ENCODE results near the gene PRODH.
A peak's percentile ranks its signal among the peaks of the same experiment; 100 is the strongest.
"Not testable (repeated sequence)": the region's sequence is repeated elsewhere in the genome, so short reads cannot be mapped to it uniquely, and the experiment has no call there.

PRODH gene

GRCh38 chr22:18972029-18972428 is 35.9 kb upstream of the PRODH start:
- CTCF ChIA-PET, DNase-seq, H3K4me1 Mint-ChIP-seq, H3K9me3 Mint-ChIP-seq, H3K27ac Mint-ChIP-seq, H3K36me3 Mint-ChIP-seq: not testable (repeated sequence)
- Mint-ChIP-seq H3K27me3 (peaks cover 48% of the 10 kb centered on the region), H3K4me3 (peak overlapping the region; percentile 25)

DNA sequence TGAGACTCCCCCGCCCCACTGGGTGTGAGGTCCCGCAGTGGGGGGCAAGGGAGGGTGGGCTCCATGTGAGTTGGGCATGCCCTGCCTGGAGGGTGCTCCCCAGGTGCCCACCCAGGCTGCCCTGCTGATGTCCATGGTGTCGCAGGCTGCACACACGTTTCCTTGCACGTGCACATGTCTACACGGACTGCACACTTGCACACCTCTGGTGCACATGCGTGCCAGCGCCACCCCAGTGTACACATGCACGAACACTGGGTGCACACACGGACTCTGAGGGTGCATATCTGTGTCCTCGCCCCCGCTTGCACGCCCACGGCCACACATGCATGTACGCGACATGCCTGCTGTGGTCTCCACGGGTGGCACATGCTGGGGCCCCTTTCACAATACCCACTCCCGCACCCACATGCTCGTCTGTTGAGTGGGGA is 35.2 kb upstream of the PRODH start:
- no peaks in the 10 kb centered on the region for H3K36me3 Mint-ChIP-seq
- peak overlapping the region; percentile 43 for H3K4me3 Mint-ChIP-seq
- CTCF ChIA-PET = no interaction called here
- DNase-seq = no peak
- no peaks in the 10 kb centered on the region for H3K9me3 Mint-ChIP-seq
- H3K27ac Mint-ChIP-seq = no peak overlapping the region
- H3K4me1 Mint-ChIP-seq = peaks cover 4% of the 10 kb centered on the region
- H3K27me3 Mint-ChIP-seq = peaks cover 48% of the 10 kb centered on the region

- Mint-ChIP-seq H3K4me1 (peaks cover 4% of the 10 kb centered on the region), H3K27me3 (peaks cover 47% of the 10 kb centered on the region), H3K27ac (no peak overlapping the region), H3K9me3 (no peaks in the 10 kb centered on the region), H3K36me3 (no peaks in the 10 kb centered on the region), H3K4me3 (peak overlapping the region; percentile 43)
- CTCF ChIA-PET = no interaction called here
- DNase-seq = peak; percentile 44
Observed at GRCh38 chr22:18970948-18971315, 34.8 kb upstream of the PRODH start.

DNA sequence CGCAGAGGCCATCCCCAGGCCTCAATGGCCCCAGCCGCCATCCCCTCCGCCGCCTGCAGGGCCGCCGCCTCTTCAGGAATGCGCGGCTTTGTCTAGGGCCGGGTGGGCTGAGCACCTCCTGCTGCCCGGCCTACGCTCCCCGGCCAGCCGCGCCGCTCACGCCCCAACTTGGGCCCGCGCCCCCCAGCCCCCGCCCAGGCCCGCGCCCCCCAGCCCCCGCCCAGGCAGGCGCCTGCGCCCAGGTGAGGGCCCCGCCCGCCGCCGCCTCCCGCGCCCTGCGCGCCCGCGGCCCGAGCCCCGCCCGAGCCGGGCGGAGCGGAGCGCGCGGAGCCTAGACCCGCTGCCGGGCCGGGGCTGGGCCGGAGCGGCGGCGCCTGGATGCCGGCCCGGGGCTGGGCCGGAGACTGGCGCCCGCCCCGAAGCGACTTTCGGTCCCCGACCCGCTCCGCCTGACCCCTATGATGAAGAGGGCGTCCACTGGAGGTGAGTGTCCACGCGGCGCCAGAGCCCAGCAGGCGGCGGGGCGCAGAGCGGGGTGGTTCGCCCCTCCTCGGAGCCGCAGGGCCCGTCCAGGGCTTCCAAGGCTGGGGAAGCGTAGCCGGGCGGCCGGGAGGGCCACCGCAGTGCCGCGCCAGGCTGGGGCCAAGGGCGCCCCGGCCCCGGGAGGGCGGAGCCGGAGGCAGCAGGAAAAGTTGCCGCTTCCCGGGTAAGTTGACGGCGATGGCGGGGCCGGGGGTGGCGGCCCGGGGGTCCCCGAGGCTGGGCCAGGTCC is 34.3 kb upstream of the PRODH start:
- no peaks in the 10 kb centered on the region for H3K9me3 Mint-ChIP-seq
- H3K36me3 Mint-ChIP-seq = no peaks in the 10 kb centered on the region
- CTCF ChIA-PET = no interaction called here
- H3K4me1 Mint-ChIP-seq = peaks cover 4% of the 10 kb centered on the region
- peak; percentile 29 for DNase-seq
- H3K4me3 Mint-ChIP-seq = peak overlapping the region; percentile 26
- no peak overlapping the region for H3K27ac Mint-ChIP-seq
- H3K27me3 Mint-ChIP-seq = peaks cover 47% of the 10 kb centered on the region

- CTCF ChIA-PET, H3K36me3 Mint-ChIP-seq, H3K9me3 Mint-ChIP-seq, H3K27ac Mint-ChIP-seq, H3K4me1 Mint-ChIP-seq, DNase-seq: not testable (repeated sequence)
- Mint-ChIP-seq H3K27me3 (peaks cover 47% of the 10 kb centered on the region), H3K4me3 (peak overlapping the region; percentile 57)
Observed at GRCh38 chr22:18969158-18969942, 33.3 kb upstream of the PRODH start.

GRCh38 chr22:18968011-18968749 is 32.1 kb upstream of the PRODH start:
- CTCF ChIA-PET = no interaction called here
- Mint-ChIP-seq H3K4me3 (no peak overlapping the region), H3K4me1 (peaks cover 4% of the 10 kb centered on the region), H3K27me3 (peaks cover 47% of the 10 kb centered on the region), H3K27ac (no peak overlapping the region), H3K9me3 (no peaks in the 10 kb centered on the region), H3K36me3 (no peaks in the 10 kb centered on the region)
- peak; percentile 56 for DNase-seq

GRCh38 chr22:18967391-18968010 is 31.4 kb upstream of the PRODH start:
- H3K4me3 Mint-ChIP-seq, H3K27ac Mint-ChIP-seq, DNase-seq, CTCF ChIA-PET, H3K9me3 Mint-ChIP-seq, H3K36me3 Mint-ChIP-seq, H3K4me1 Mint-ChIP-seq: not testable (repeated sequence)
- peaks cover 43% of the 10 kb centered on the region for H3K27me3 Mint-ChIP-seq

DNA sequence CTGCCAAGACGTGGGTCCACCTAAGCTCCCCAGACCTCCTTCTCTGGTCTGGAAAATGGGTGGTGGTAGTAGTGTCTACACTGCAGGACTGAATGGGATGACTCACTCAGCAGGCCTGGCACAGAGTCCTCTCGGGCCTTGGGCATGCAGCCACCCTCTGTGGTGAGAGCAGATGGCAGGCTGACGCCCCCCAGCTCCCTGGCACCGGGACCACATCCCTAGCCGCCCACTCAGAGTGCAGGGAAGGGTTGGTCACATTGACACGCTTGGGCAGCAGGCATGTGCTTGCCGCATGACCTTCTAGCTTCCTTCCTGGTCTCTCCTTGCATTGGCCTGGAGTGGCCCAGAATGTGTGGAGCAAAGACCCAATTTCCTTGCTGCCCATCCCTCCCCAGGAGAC is 30.7 kb upstream of the PRODH start:
- Mint-ChIP-seq H3K4me3 (no peak overlapping the region), H3K27me3 (peaks cover 37% of the 10 kb centered on the region)

DNA sequence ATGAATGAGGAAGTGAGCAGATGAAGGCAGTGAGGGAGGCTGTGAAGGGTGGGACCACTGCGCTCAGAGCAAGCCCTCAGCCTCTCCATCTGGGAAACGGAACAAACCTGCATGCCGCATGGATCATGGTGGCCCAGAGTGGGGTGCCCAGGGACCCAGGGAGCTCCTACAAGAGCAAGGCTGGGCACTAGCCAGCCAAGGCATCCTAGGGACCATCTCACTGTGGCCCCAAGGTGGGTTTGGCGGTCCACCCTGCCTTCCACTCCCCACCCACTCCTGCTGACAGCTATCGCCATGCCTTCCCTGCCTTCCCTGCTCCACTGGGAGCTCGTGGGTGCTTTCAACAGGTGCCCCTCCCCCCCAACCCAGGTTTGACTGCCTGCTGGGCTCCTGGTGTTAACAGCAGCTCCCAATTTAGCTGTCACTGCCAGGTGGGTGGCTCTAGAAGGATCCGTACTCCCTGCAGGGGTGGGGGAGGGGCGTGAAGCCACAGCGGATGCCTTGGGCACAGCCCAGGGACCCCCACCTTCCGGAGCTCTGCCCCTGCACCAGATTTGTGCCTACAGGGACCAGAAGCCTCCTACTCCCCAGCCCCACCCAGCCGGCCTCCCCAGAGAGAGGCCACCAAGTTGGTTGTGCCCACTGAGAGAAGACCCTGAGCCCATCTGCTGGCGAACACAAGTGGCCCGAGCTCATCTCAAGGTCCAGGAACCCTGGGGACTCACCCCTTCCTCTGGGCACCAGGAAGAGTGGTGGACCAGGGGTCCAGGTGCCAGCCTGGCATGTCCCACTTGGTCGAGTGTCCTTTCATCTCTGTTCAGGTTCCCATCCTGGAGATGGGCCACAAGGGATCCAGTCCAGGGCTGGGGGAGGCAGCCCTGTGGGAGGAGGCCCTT is 29.7 kb upstream of the PRODH start:
- Mint-ChIP-seq H3K36me3 (no peaks in the 10 kb centered on the region), H3K4me3 (no peak overlapping the region), H3K27me3 (peaks cover 28% of the 10 kb centered on the region), H3K4me1 (peaks cover 4% of the 10 kb centered on the region), H3K27ac (no peak overlapping the region), H3K9me3 (no peaks in the 10 kb centered on the region)
- CTCF ChIA-PET = no interaction called here
- no peak for DNase-seq

More for the DNA sequence above, 30.7 kb upstream of the PRODH start:
- no peak overlapping the region for H3K27ac Mint-ChIP-seq
- CTCF ChIA-PET = no interaction called here
- H3K4me1 Mint-ChIP-seq = peaks cover 4% of the 10 kb centered on the region
- H3K9me3 Mint-ChIP-seq = no peaks in the 10 kb centered on the region
- no peak for DNase-seq
- no peaks in the 10 kb centered on the region for H3K36me3 Mint-ChIP-seq

- peaks cover 21% of the 10 kb centered on the region for H3K27me3 Mint-ChIP-seq
- H3K9me3 Mint-ChIP-seq, H3K4me1 Mint-ChIP-seq, H3K36me3 Mint-ChIP-seq, H3K27ac Mint-ChIP-seq, CTCF ChIA-PET, DNase-seq, H3K4me3 Mint-ChIP-seq: not testable (repeated sequence)
Observed at GRCh38 chr22:18964501-18965265, 28.6 kb upstream of the PRODH start.

GRCh38 chr22:18964051-18964450 is 28.0 kb upstream of the PRODH start:
- DNase-seq, H3K4me3 Mint-ChIP-seq, H3K9me3 Mint-ChIP-seq, H3K36me3 Mint-ChIP-seq, H3K27ac Mint-ChIP-seq, CTCF ChIA-PET, H3K4me1 Mint-ChIP-seq: not testable (repeated sequence)
- H3K27me3 Mint-ChIP-seq = peaks cover 15% of the 10 kb centered on the region

DNA sequence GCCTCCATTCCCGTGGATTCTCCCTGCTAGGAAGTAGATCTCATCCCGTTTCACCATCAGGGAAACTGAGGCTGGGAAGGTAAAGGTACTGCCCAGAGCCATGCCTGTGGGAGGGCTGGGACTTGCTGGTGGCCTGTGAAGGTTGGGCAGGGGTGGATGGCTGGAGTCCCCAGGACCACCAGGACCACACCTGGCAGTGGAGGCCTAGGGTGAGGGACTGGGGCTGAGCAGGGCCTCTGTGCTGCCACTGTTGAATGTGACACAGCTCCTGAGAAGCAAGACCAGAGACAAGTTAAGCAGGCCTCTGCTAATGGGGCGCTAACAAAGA is 26.2 kb upstream of the PRODH start:
- CTCF ChIA-PET = no interaction called here
- Mint-ChIP-seq H3K4me3 (no peak overlapping the region), H3K27me3 (peaks cover 3% of the 10 kb centered on the region), H3K4me1 (no peaks in the 10 kb centered on the region), H3K36me3 (no peaks in the 10 kb centered on the region), H3K9me3 (no peaks in the 10 kb centered on the region), H3K27ac (no peak overlapping the region)
- no peak for DNase-seq

- H3K4me3 Mint-ChIP-seq, H3K27ac Mint-ChIP-seq, CTCF ChIA-PET, H3K4me1 Mint-ChIP-seq, H3K9me3 Mint-ChIP-seq, H3K36me3 Mint-ChIP-seq, H3K27me3 Mint-ChIP-seq, DNase-seq: not testable (repeated sequence)
Observed at GRCh38 chr22:18961632-18962307, 25.7 kb upstream of the PRODH start.

Data from activated naive CD4-positive, alpha-beta T cell treated with anti-CD3 and anti-CD28 coated beads, Interleukin-2, amount 10 ng/mL, durations not matched to agents 7 days and 5 days (primary cell).